Right cardiac atrium (tissue), 5 donors: ENCODE measurements around the gene POLR1H. TPM values are rescaled to one million over a fixed set of nuclear protein-coding genes. Genes with fewer than 3 reads are reported as not detected.

ENCODE experiments used
- ATAC-seq, 2 donors: fragments of 200-7000 bp; cut with Tn5 transposase; one replicate each; pipeline versions ENCODE4 v1.8.0 to v1.9.1; 2020; ENCODE audit warnings: moderate library complexity in 2 of 2, mild to moderate bottlenecking in 1 of 2
- DNase-seq, 3 donors: peaks; one replicate each; pipeline ENCODE4 v3.0.0-alpha.2; 2020
- H3K27ac ChIP-seq: one replicate; pipeline ENCODE4 v1.5.1; 2013; ENCODE audit warnings: mild to moderate bottlenecking, low read length, control low read depth, moderate library complexity
- H3K27me3 ChIP-seq: one replicate; pipeline ENCODE4 v1.6.1; 2013; ENCODE audit not compliant: control insufficient read depth, insufficient read depth
- H3K4me1 ChIP-seq: one replicate; pipeline ENCODE4 v1.6.1; 2013; ENCODE audit warnings: low read length; ENCODE audit not compliant: control insufficient read depth, insufficient read depth
- H3K4me3 ChIP-seq: one replicate; pipeline ENCODE4 v1.5.1; 2013; ENCODE audit warnings: low read length, control low read depth
- H3K9me3 ChIP-seq: one replicate; pipeline ENCODE4 v1.6.1; 2013; ENCODE audit warnings: low read length; ENCODE audit not compliant: control insufficient read depth
- whole genome bisulfite sequencing: extraction: QIAGEN DNeasy Blood & Tissue Kit; methylation state at CpG from one replicate; pipeline ENCODE4 v1.1.7; 2013; 5-methylcytosine and 5-hydroxymethylcytosine counted together
- intact Hi-C, 4 donors: fragments of 100-400 bp; cut with DNase I; formaldehyde crosslinking; loops; one replicate each; pipeline versions ENCODE4 v1.11.0 to v1.14.0; 2022 to 2023
- polyA plus RNA-seq: library from polyadenylated mRNA; stranded (reverse); fragments of 200-250 nt; gene quantifications from one replicate; pipeline ENCODE4 v1.2.3, GENCODE V29; 2013
- total RNA-seq, 4 donors: library from RNA; stranded (reverse); fragmentation: NEBNext Ultra II Directional; extraction: Animal tissue kit (Norgen Biotek cat#: 25700); gene quantifications; one replicate each; pipeline ENCODE4 v1.2.1, GENCODE V29; 2021
- donor health status: healthy with polysubstance abuse.
- donor health status: DM: no; HTN: yes; CAD: no.
- donor health status: DM: no; HTN: no; CAD: no.
- donor health status: DM: no; HTN: yes; CAD: no; lungs with severe emphysema.
- donor health status: DM: yes; HTN: yes; CAD: no.

POLR1H gene
- total and polyA plus RNA-seq, 5 donors = 15.0 to 20.3 (median 17.4) TPM

- Histone ChIP-seq H3K27ac (no peak overlapping the region), H3K4me3 (no peak overlapping the region), H3K27me3 (no peaks in the 10 kb centered on the region), H3K4me1 (peaks cover 2% of the 10 kb centered on the region), H3K9me3 (no peaks in the 10 kb centered on the region)
- 69% methylated on average over 4 of the region's 4 CpGs for WGBS
- intact Hi-C loops = no loop called here
- ATAC-seq = no peak
- no peak for DNase-seq
Measured at GRCh38 chr6:30097902-30098768, 37.1 kb downstream of the POLR1H start.

GRCh38 chr6:30100154-30100553, 39.1 kb downstream of the POLR1H start:
- intact Hi-C loops = loop anchor here in 1 of 4 donors (5.0 kb wide), 1 partner anchor 33 kb away; the partner anchor contains the start of gene PPP1R11
- 28% methylated on average over 8 of the region's 8 CpGs for WGBS
- H3K27me3 ChIP-seq = no peaks in the 10 kb centered on the region
- H3K4me3 ChIP-seq = peak overlapping the region; percentile 57
- no peak overlapping the region for H3K27ac ChIP-seq
- no peaks in the 10 kb centered on the region for H3K9me3 ChIP-seq
- no peak for DNase-seq
- ATAC-seq = no peak
- peaks cover 2% of the 10 kb centered on the region for H3K4me1 ChIP-seq

GRCh38 chr6:30100585-30101443, 39.7 kb downstream of the POLR1H start:
- no peaks in the 10 kb centered on the region for H3K27me3 ChIP-seq
- intact Hi-C loops = loop anchor here in 1 of 4 donors (5.0 kb wide), 1 partner anchor 34 kb away; the partner anchor contains the start of gene PPP1R11

GRCh38 chr6:30101444-30102413, 40.7 kb downstream of the POLR1H start:
- peak overlapping the region; percentile 40 for H3K27ac ChIP-seq
- intact Hi-C loops = loop anchor here in 1 of 4 donors (2.0 to 5.0 kb wide), 2 partner anchors 29 to 34 kb away; partner anchors contain the start of gene PPP1R11
- peaks cover 2% of the 10 kb centered on the region for H3K4me1 ChIP-seq
- no peaks in the 10 kb centered on the region for H3K27me3 ChIP-seq
- ATAC-seq = peak; percentile 97
- H3K4me3 ChIP-seq = peak overlapping the region; percentile 57
- DNase-seq = peak; percentile 94 to 98 (median 96)
- 2% methylated on average over 51 of the region's 51 CpGs for WGBS
- H3K9me3 ChIP-seq = no peaks in the 10 kb centered on the region

More at GRCh38 chr6:30100585-30101443, 39.7 kb downstream of the POLR1H start:
- H3K9me3 ChIP-seq = no peaks in the 10 kb centered on the region
- peak overlapping the region; percentile 57 for H3K4me3 ChIP-seq
- H3K4me1 ChIP-seq = peaks cover 2% of the 10 kb centered on the region
- WGBS = 3% methylated on average over 47 of the region's 47 CpGs
- ATAC-seq = peak; percentile 51 to 65
- peak overlapping the region; percentile 8 for H3K27ac ChIP-seq
- DNase-seq = peak; percentile 44 to 74 (median 60)

- peak overlapping the region; percentile 57 for H3K4me3 ChIP-seq
- intact Hi-C loops = loop anchor here in 1 of 4 donors (2.0 to 5.0 kb wide), 2 partner anchors 28 to 35 kb away; partner anchors contain the start of gene PPP1R11
- DNase-seq = no peak
- peak; percentile 5 to 17 for ATAC-seq
- H3K27me3 ChIP-seq = no peaks in the 10 kb centered on the region
- no peaks in the 10 kb centered on the region for H3K9me3 ChIP-seq
- peak overlapping the region; percentile 47 for H3K27ac ChIP-seq
- peaks cover 2% of the 10 kb centered on the region for H3K4me1 ChIP-seq
- whole genome bisulfite sequencing = 45% methylated on average over 15 of the region's 15 CpGs
Measured at GRCh38 chr6:30102414-30102969, 41.4 kb downstream of the POLR1H start.

GRCh38 chr6:30102970-30103871, 42.2 kb downstream of the POLR1H start:
- ATAC-seq (peak; percentile 81 to 83), DNase-seq (peak; percentile 80 to 93 (median 91))
- intact Hi-C loops = loop anchor here in 1 of 4 donors (2.0 to 5.0 kb wide), 2 partner anchors 28 to 36 kb away; partner anchors contain the start of gene PPP1R11
- Histone ChIP-seq H3K27me3 (no peaks in the 10 kb centered on the region), H3K9me3 (no peaks in the 10 kb centered on the region), H3K4me1 (peaks cover 2% of the 10 kb centered on the region), H3K4me3 (peak overlapping the region; percentile 49), H3K27ac (peak overlapping the region; percentile 47)
- 4% methylated on average over 36 of the region's 36 CpGs for WGBS

GRCh38 chr6:30103872-30104179, 42.8 kb downstream of the POLR1H start:
- Histone ChIP-seq H3K27me3 (no peaks in the 10 kb centered on the region), H3K27ac (no peak overlapping the region), H3K4me3 (peak overlapping the region; percentile 49), H3K9me3 (no peaks in the 10 kb centered on the region), H3K4me1 (peaks cover 2% of the 10 kb centered on the region)
- WGBS = 45% methylated on average over 3 of the region's 3 CpGs
- intact Hi-C loops = loop anchor here in 1 of 4 donors (2.0 to 5.0 kb wide), 2 partner anchors 27 to 37 kb away; partner anchors contain the start of gene PPP1R11
- no peak for DNase-seq
- ATAC-seq = no peak

- intact Hi-C loops = loop anchor here in 1 of 4 donors (5.0 kb wide), 1 partner anchor 37 kb away; the partner anchor contains the start of gene PPP1R11
- DNase-seq = no peak
- no peak overlapping the region for H3K27ac ChIP-seq
- no peak overlapping the region for H3K4me3 ChIP-seq
- 86% methylated on average over 2 of the region's 2 CpGs for WGBS
- no peaks in the 10 kb centered on the region for H3K27me3 ChIP-seq
- H3K4me1 ChIP-seq = peaks cover 2% of the 10 kb centered on the region
- ATAC-seq = no peak
- no peaks in the 10 kb centered on the region for H3K9me3 ChIP-seq
Measured at GRCh38 chr6:30104661-30105060, 43.6 kb downstream of the POLR1H start.

- no peak for ATAC-seq
Measured at GRCh38 chr6:30111266-30111856, 50.3 kb downstream of the POLR1H start.

More at GRCh38 chr6:30111266-30111856, 50.3 kb downstream of the POLR1H start:
- no peak overlapping the region for H3K27ac ChIP-seq
- intact Hi-C loops = no loop called here
- H3K27me3 ChIP-seq = peaks cover 2% of the 10 kb centered on the region
- H3K4me3 ChIP-seq = no peak overlapping the region
- 30% methylated on average over 27 of the region's 27 CpGs for WGBS
- no peaks in the 10 kb centered on the region for H3K9me3 ChIP-seq
- no peak for DNase-seq
- H3K4me1 ChIP-seq = no peaks in the 10 kb centered on the region
